K562 (cell line): ENCODE data around the gene RAE1. TPM values are rescaled to one million over a fixed set of nuclear protein-coding genes. Genes with fewer than 3 reads are reported as not detected.

ENCODE experiments used
- BACH1 ChIP-seq: fragments of 200-800 bp; sonication (Bioruptor generic); IDR thresholded peaks from 2 replicates; pipeline ENCODE4 v1.6.1; 2016; ENCODE audit warnings: missing genetic modification characterization, missing compliant biosample characterization
- BCOR ChIP-seq: fragments of 450-650 bp; IDR thresholded peaks from 2 replicates; pipeline ENCODE4 v1.6.1; 2016
- BMI1 ChIP-seq: fragments of 150-350 bp; IDR thresholded peaks from 2 replicates; pipeline ENCODE4 v1.6.1; 2014; ENCODE audit warnings: low read length
- E2F8 ChIP-seq: fragments of 450-650 bp; IDR thresholded peaks from 2 replicates; pipeline ENCODE4 v1.7.1; 2018; ENCODE audit warnings: mild to moderate bottlenecking, low read depth; ENCODE audit not compliant: partially characterized antibody
- ELF4 ChIP-seq: fragments of 450-650 bp; formaldehyde crosslinking; IDR thresholded peaks from 2 replicates; pipeline ENCODE4 v1.4.0; 2022; ENCODE audit warnings: missing genetic modification characterization
- ETS1 ChIP-seq: conservative IDR thresholded peaks from 2 replicates; pipeline ENCODE4 v1.6.1; 2011; ENCODE audit warnings: low read depth, mild to moderate bottlenecking, low read length; ENCODE audit not compliant: control insufficient read depth
- GTF2A2 ChIP-seq: IDR thresholded peaks from 2 replicates; pipeline ENCODE4 v1.6.1; 2016; ENCODE audit warnings: mild to moderate bottlenecking, missing genetic modification characterization, missing compliant biosample characterization
- HMBOX1 ChIP-seq: sonication (generic); IDR thresholded peaks from 2 replicates; pipeline ENCODE4 v1.6.1; 2016
- HNRNPLL ChIP-seq: fragments of 200-400 bp; formaldehyde crosslinking; IDR thresholded peaks from 2 replicates; pipeline ENCODE4 v1.6.1; 2017; ENCODE audit warnings: low read length, low read depth, mild to moderate bottlenecking; ENCODE audit not compliant: poor library complexity, severe bottlenecking
- MCM2 ChIP-seq: fragments of 450-650 bp; IDR thresholded peaks from 2 replicates; pipeline ENCODE4 v1.6.1; 2017; ENCODE audit warnings: low read depth, mild to moderate bottlenecking
- PHF21A ChIP-seq: fragments of 450-650 bp; IDR thresholded peaks from 2 replicates; pipeline ENCODE4 v1.6.1; 2017; ENCODE audit warnings: low read depth, borderline replicate concordance
- POLR2AphosphoS2 ChIP-seq: IDR thresholded peaks from 2 replicates; pipeline ENCODE4 v1.6.1; 2012; ENCODE audit warnings: low read length, improper control_type of control experiment
- POLR2G ChIP-seq: fragments of 200-400 bp; formaldehyde crosslinking; IDR thresholded peaks from 2 replicates; pipeline ENCODE4 v1.6.1; 2017; ENCODE audit warnings: low read depth, mild to moderate bottlenecking, antibody characterized with exemption, low read length, moderate library complexity
- PPARD ChIP-seq: fragments of 250-450 bp; sonication (Bioruptor Pico); IDR thresholded peaks from 2 replicates; pipeline ENCODE4 v1.8.0; 2022; ENCODE audit warnings: inconsistent platforms, mild to moderate bottlenecking, moderate library complexity
- PTBP1 ChIP-seq: fragments of 200-400 bp; formaldehyde crosslinking; IDR thresholded peaks from 2 replicates; pipeline ENCODE4 v1.6.1; 2017; ENCODE audit warnings: low read depth, low read length
- TCF15 ChIP-seq: fragments of 250-450 bp; sonication (Bioruptor Pico); IDR thresholded peaks from 2 replicates; pipeline ENCODE4 v1.8.0; 2022; ENCODE audit warnings: moderate library complexity, mild to moderate bottlenecking, inconsistent platforms
- TEAD4 ChIP-seq, 2 experiments: sonication (generic) in 1 of 2; formaldehyde crosslinking in 1 of 2; IDR thresholded peaks; 2 replicates each; pipeline versions ENCODE4 v1.6.1 to v1.8.0; 2012 to 2022; ENCODE audit warnings: borderline replicate concordance in 1 of 2, inconsistent platforms in 1 of 2, low read length in 1 of 2, mild to moderate bottlenecking in 1 of 2, missing genetic modification reagents in 1 of 2
- TFE3 ChIP-seq: fragments of 450-650 bp; formaldehyde crosslinking; IDR thresholded peaks from 2 replicates; pipeline ENCODE4 v1.4.0; 2020; ENCODE audit warnings: mild to moderate bottlenecking, mixed read lengths
- ZKSCAN1 ChIP-seq: fragments of 150-350 bp; IDR thresholded peaks from 2 replicates; pipeline ENCODE4 v1.6.1; 2016; ENCODE audit warnings: low read depth, low read length
- ZNF175 ChIP-seq: fragments of 200-800 bp; sonication (Bioruptor generic); IDR thresholded peaks from 2 replicates; pipeline ENCODE4 v1.6.1; 2016; ENCODE audit warnings: low read depth, mild to moderate bottlenecking, missing genetic modification characterization, missing compliant biosample characterization
- polyA plus RNA-seq, 8 experiments: library from polyadenylated mRNA; depleted of rRNA in 4 of 8; stranded (reverse) in 5 of 8; unstranded in 3 of 8; fragments of >200 nt; fragmentation: Nextera tagmentation in 2 of 8; fragmentation: Illumina TruSeq in 1 of 8; extraction: Ambion mirVana in 2 of 8; extraction: Trizol in 1 of 8; gene quantifications; 2 replicates each; pipeline versions ENCODE4 v1.2.1 to v1.2.3, GENCODE V29; 2011 to 2014; ENCODE audit warnings: inconsistent platforms in 1 of 8, missing spikeins in 1 of 8
- total RNA-seq, 7 experiments: library from RNA; depleted of rRNA in 6 of 7; stranded (reverse); fragments of >200 nt in 6 of 7; fragmentation: Illumina TruSeq in 2 of 7; extraction: Trizol in 2 of 7; gene quantifications; 2 replicates each; pipeline versions ENCODE4 v1.2.1 to v1.2.3, GENCODE V29; 2011 to 2021; ENCODE audit warnings: low replicate concordance in 1 of 7

Gene RAE1
- total and polyA plus RNA-seq, 9 of the 15 experiments (the other 6 are each of a cell fraction or from before 2014, with no cell fraction given) = 33.7 to 248 (median 77.7) TPM

GRCh38 chr20:57389695-57390603 is 38.9 kb downstream of the RAE1 start (continued):
- TF ChIP-seq ETS1 (no peak), PTBP1 (0 out of 2 replicates have a peak, but pooled peaks have one; percentile 11), HMBOX1 (no peak), BMI1 (no peak), ELF4 (CRISPR knock-in tag) (no peak; the same call in 1 of the 2 replicates), TCF15 (CRISPR knock-in tag) (0 out of 2 replicates have a peak, but pooled peaks have one; percentile 7), POLR2AphosphoS2 (no peak), PPARD (CRISPR knock-in tag) (no peak), POLR2G (peak; percentile 79), GTF2A2 (peak; percentile 27; the same call in 1 of the 2 replicates), MCM2 (no peak), TFE3 (no peak; the same call in 1 of the 2 replicates), PHF21A (no peak), TEAD4 (IDR thresholded peaks at IDR 0.05; ENCODE audit: low read length) (no peak), TEAD4 (CRISPR knock-in tag; IDR thresholded peaks at IDR 0.05; ENCODE audit: borderline replicate concordance) (peak; percentile 41; the same call in 1 of the 2 replicates), ZKSCAN1 (peak; percentile 94), ZNF175 (CRISPR knock-in tag) (peak; percentile 50; the same call in 1 of the 2 replicates), E2F8 (no peak), HNRNPLL (peak; percentile 29), BCOR (peak; percentile 39; the same call in 1 of the 2 replicates), BACH1 (tag) (0 out of 2 replicates have a peak, but pooled peaks have one; percentile 35)
